ENCODE data around the gene TTC33.

DNA sequence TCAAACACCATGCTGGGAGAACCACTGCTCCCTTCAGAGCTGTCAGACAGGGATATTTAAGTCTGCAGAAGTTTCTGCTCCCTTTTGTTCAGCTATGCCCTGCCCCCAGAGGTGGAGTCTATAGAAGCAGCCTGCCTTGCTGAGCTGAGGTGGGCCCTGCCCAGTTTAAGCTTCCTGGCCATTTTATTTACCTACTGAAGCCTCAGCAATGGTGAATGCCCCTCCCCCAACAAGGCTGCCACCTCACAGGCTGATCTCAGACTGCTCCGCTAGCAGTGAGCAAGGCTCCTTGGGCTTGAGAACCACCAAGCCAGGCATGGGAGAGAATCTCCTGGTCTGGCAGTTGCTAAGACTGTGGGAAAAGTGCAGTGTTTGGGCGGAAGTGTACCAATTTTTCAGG, 281.5 kb downstream of the TTC33 start:
- no peak for TF ChIP-seq EZH2 (IDR thresholded peaks at IDR 0.05; ENCODE audit: low read depth)
- TF ChIP-seq, protein P1, sequence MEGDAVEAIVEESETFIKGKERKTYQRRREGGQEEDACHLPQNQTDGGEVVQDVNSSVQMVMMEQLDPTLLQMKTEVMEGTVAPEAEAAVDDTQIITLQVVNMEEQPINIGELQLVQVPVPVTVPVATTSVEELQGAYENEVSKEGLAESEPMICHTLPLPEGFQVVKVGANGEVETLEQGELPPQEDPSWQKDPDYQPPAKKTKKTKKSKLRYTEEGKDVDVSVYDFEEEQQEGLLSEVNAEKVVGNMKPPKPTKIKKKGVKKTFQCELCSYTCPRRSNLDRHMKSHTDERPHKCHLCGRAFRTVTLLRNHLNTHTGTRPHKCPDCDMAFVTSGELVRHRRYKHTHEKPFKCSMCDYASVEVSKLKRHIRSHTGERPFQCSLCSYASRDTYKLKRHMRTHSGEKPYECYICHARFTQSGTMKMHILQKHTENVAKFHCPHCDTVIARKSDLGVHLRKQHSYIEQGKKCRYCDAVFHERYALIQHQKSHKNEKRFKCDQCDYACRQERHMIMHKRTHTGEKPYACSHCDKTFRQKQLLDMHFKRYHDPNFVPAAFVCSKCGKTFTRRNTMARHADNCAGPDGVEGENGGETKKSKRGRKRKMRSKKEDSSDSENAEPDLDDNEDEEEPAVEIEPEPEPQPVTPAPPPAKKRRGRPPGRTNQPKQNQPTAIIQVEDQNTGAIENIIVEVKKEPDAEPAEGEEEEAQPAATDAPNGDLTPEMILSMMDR (conservative IDR thresholded peaks at IDR 0.05), result no peak
